ENCODE data around the gene MMP21. TPM values are rescaled to one million over a fixed set of nuclear protein-coding genes. Genes with fewer than 3 reads are reported as not detected.

Gene MMP21
- total RNA-seq, 1 donor from 2014 or later, result 0.53 TPM

- no peak for DNase-seq (ENCODE audit: extremely low read depth, low read depth, low spot score)
These were observed 7.3 kb downstream of the MMP21 start for GRCh38 chr10:125768219-125768855.

DNA sequence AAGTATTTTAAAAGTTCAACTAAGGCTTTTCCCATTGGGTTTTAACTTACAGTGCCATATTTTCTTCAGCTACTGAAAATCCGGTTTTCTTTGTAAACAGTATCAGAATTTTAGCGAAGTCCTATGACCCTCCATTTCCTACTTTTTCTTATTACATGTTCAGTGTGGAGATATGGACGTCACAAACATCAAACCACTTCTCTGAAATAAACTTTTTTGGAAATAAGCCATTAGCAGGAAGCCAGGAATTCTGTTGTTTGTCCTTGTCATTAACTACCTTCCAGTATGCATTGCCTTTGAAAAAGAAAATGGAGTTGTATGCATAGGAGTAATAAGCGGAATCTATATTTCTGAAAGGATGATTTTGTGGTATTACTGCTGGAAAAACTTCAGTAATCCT lies 9.1 kb downstream of the MMP21 start:
- no peak for DNase-seq (ENCODE audit: extremely low read depth, low read depth, low spot score)

GRCh38 chr10:125765835-125766234 lies 9.8 kb downstream of the MMP21 start:
- DNase-seq (ENCODE audit: extremely low read depth, low read depth, low spot score), result no peak

- DNase-seq (ENCODE audit: extremely low read depth, low read depth, low spot score), result no peak
These were observed 12.7 kb downstream of the MMP21 start for GRCh38 chr10:125762692-125763648.

DNA sequence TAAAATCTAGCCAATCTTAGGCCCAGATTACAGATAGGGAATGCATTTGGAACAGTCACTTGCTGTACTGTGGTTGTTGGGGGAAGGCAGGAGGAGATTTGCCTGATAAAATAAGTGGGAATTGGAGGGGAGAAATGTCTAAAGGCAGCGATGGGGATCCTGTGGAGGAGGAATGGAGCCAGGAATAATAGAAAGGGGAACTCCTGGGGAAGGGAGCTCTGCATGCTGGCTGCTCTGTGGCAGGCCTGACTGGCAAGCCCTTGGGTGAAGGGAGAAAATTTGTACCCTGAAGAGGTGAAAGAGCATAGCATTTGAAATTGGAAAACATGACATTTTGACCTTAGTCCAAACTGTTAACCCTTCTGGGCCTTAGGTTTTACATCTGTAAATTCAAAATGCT lies 13.7 kb downstream of the MMP21 start:
- DNase-seq (ENCODE audit: extremely low read depth, low read depth, low spot score), result no peak

DNA sequence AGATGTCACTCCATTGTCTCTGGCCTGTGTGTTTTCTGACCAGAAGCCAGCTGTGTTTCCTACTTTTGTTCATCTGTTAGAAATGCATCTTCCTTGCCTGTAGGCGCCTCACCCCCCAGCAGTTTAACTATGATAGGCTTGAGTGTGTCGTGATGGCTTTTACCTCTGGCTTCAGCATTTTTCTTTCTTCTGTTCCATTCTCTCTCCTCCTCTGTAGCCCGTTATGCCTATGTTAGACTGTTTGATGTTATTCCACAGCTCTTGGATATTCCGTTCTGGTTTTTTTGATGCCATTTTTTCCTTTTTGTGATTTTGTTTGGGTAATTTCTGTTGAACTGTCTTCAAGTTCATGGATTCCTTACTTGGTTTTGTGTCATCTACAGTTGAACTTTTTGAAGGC lies 17.9 kb downstream of the MMP21 start:
- no peak for DNase-seq (ENCODE audit: extremely low read depth, low read depth, low spot score)

GRCh38 chr10:125756853-125757487 lies 18.7 kb downstream of the MMP21 start:
- no peak for DNase-seq (ENCODE audit: extremely low read depth, low read depth, low spot score)

DNA sequence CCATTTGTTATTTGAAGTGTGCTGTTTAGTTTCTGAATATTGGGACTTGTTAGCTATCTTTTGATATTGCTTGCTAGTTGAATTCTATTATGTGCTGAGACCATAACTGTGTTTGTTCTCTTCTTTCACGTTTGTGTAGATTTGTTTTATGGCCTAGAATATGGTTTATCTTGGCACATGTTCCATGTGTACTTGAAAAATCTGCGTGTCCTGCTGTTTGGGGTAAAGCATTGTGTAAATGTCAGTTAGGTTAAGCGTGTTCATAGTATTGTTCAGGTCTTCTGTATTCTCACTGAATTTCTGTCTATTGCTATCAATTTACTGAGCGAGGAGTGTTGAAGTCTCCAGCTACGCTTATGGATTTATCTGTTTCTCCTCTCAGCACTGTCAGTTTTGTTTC lies 19.4 kb downstream of the MMP21 start:
- DNase-seq (ENCODE audit: extremely low read depth, low read depth, low spot score), result no peak

- no peak for DNase-seq (ENCODE audit: extremely low read depth, low read depth, low spot score)
These were observed 28.2 kb downstream of the MMP21 start for GRCh38 chr10:125747417-125747816.

GRCh38 chr10:125744909-125745308 lies 30.7 kb downstream of the MMP21 start:
- DNase-seq (ENCODE audit: extremely low read depth, low read depth, low spot score), result no peak

- no peak for DNase-seq (ENCODE audit: extremely low read depth, low read depth, low spot score)
These were observed 33.2 kb downstream of the MMP21 start for GRCh38 chr10:125742465-125742864.

GRCh38 chr10:125739994-125740679 lies 35.5 kb downstream of the MMP21 start:
- DNase-seq (ENCODE audit: extremely low read depth, low read depth, low spot score), result no peak

GRCh38 chr10:125738206-125738605 lies 37.4 kb downstream of the MMP21 start:
- DNase-seq (ENCODE audit: extremely low read depth, low read depth, low spot score), result no peak

GRCh38 chr10:125734823-125735222 lies 40.8 kb downstream of the MMP21 start:
- no peak for DNase-seq (ENCODE audit: extremely low read depth, low read depth, low spot score)

DNA sequence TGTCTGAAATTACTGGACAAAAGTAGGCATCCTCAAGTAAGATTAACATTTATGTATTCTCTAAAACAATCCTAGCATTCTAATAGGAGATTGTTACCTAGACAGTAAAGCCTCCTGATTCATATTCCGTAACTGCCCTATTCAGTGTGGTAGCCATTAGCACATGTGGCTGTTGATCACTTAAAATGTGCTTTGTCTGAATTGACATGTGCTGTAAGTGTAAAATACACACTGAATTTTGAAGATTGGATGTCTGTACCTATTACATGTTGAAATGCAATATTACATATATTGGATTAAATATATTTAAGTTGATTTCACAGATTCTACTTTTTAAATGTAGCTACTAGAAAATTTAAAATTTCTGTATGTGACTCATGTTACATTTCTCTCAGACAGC lies 41.5 kb downstream of the MMP21 start:
- no peak for DNase-seq (ENCODE audit: extremely low read depth, low read depth, low spot score)

GRCh38 chr10:125727436-125727835 lies 48.2 kb downstream of the MMP21 start:
- DNase-seq (ENCODE audit: extremely low read depth, low read depth, low spot score), result no peak

DNA sequence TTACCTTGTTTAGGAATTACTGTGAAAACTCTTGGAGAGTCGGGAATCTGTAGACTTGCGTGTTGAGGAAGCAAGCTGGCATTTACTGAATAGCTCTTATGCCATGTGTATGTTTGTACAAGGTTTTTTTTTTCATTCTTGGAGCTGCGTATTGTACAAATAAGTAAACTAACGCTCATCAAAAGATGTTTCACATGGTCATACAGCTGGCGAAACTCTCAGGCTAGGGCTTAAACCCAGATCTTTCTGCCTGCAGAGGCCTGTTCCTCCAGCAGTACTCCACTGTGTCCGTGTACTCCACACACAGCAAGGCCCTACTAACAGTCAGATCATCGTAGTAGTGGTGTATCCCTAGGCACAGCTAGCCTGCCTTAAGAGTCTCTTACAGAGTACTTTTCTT lies 48.7 kb downstream of the MMP21 start:
- DNase-seq (ENCODE audit: extremely low read depth, low read depth, low spot score), result no peak

GRCh38 chr10:125722811-125723210 lies 52.8 kb downstream of the MMP21 start:
- no peak for DNase-seq (ENCODE audit: extremely low read depth, low read depth, low spot score)

GRCh38 chr10:125721035-125721434 lies 54.6 kb downstream of the MMP21 start:
- no peak for DNase-seq (ENCODE audit: extremely low read depth, low read depth, low spot score)

- no peak for DNase-seq (ENCODE audit: extremely low read depth, low read depth, low spot score)
These were observed 55.6 kb downstream of the MMP21 start for GRCh38 chr10:125720002-125720382.
